Coronary artery (tissue), 2 donors: Measurements from ENCODE around the gene KLK12.
A peak's percentile ranks its signal among the peaks of the same experiment; 100 is the strongest.

ENCODE experiments used
- DNase-seq: peaks from one replicate; pipeline ENCODE4 v3.0.0-alpha.2; 2017; ENCODE audit warnings: low spot score
- H3K27ac ChIP-seq, 2 donors: fragments of 200-600 bp; sonication (generic); one replicate each; pipeline ENCODE4 v1.5.1; 2016 to 2019
- H3K4me3 ChIP-seq: fragments of 200-600 bp; sonication (generic); 2 replicates; pipeline ENCODE4 v1.5.1; 2016; ENCODE audit warnings: mild to moderate bottlenecking, moderate library complexity
- CTCF ChIP-seq: fragments of 200-600 bp; sonication (generic); IDR thresholded peaks from one replicate; pipeline ENCODE4 v1.5.1; 2019; ENCODE audit warnings: antibody characterized with exemption

The KLK12 gene

GRCh38 chr19:51025809-51026553 lies 8.8 kb downstream of the KLK12 start:
- no peak for DNase-seq
- TF ChIP-seq CTCF = no peak
- Histone ChIP-seq H3K4me3 (no peak overlapping the region), H3K27ac (no peak overlapping the region)

- no peak for TF ChIP-seq CTCF
- peak; percentile 31 for DNase-seq
- no peak overlapping the region for H3K27ac ChIP-seq
- H3K4me3 ChIP-seq = no peak overlapping the region
These were observed 9.4 kb downstream of the KLK12 start for GRCh38 chr19:51025401-51025800.

GRCh38 chr19:51024924-51025323 lies 9.9 kb downstream of the KLK12 start:
- no peak for DNase-seq
- no peak overlapping the region for H3K27ac ChIP-seq
- H3K4me3 ChIP-seq = no peak overlapping the region
- no peak for TF ChIP-seq CTCF

- DNase-seq = no peak
- Histone ChIP-seq H3K4me3 (no peak overlapping the region), H3K27ac (no peak overlapping the region)
- no peak for TF ChIP-seq CTCF
These were observed 10.9 kb downstream of the KLK12 start for GRCh38 chr19:51023946-51024345.

GRCh38 chr19:51022526-51022925 lies 12.3 kb downstream of the KLK12 start:
- no peak for TF ChIP-seq CTCF
- H3K4me3 ChIP-seq = no peak overlapping the region
- H3K27ac ChIP-seq = no peak overlapping the region
- DNase-seq = no peak

- DNase-seq = no peak
- TF ChIP-seq CTCF = no peak
- H3K27ac ChIP-seq = no peak overlapping the region
- no peak overlapping the region for H3K4me3 ChIP-seq
These were observed 13.7 kb downstream of the KLK12 start for GRCh38 chr19:51020988-51021651.

- no peak for DNase-seq
- no peak for TF ChIP-seq CTCF
- no peak within 1 kb of the TSS for H3K27ac ChIP-seq
- H3K4me3 ChIP-seq = peak within 1 kb of the TSS; percentile 66
These were observed 15.3 kb downstream of the KLK12 start, which contains the start of gene KLK10 for GRCh38 chr19:51019544-51019925. TSS of gene KLK10 (minus strand) at chr19:51019709. CDS start at chr19:51019130, 579 bp downstream.
